Choroid plexus epithelial cell (primary cell): ENCODE measurements around the gene GSS.

Source experiments
- DNase-seq: peaks from one replicate; pipeline ENCODE4 v3.0.0-alpha.2; 2010; ENCODE audit warnings: low read depth
- H3K4me3 ChIP-seq: 2 replicates; pipeline ENCODE4 v1.5.1; 2011; ENCODE audit warnings: low read depth, mild to moderate bottlenecking, control low read depth, low read length, moderate library complexity
- TF ChIP-seq, protein P1 (sequence below): conservative IDR thresholded peaks from 2 replicates; pipeline ENCODE4 v1.5.1; 2011; ENCODE audit warnings: low read depth, mild to moderate bottlenecking, control low read depth, inconsistent platforms, low read length, moderate library complexity

The GSS gene

DNA sequence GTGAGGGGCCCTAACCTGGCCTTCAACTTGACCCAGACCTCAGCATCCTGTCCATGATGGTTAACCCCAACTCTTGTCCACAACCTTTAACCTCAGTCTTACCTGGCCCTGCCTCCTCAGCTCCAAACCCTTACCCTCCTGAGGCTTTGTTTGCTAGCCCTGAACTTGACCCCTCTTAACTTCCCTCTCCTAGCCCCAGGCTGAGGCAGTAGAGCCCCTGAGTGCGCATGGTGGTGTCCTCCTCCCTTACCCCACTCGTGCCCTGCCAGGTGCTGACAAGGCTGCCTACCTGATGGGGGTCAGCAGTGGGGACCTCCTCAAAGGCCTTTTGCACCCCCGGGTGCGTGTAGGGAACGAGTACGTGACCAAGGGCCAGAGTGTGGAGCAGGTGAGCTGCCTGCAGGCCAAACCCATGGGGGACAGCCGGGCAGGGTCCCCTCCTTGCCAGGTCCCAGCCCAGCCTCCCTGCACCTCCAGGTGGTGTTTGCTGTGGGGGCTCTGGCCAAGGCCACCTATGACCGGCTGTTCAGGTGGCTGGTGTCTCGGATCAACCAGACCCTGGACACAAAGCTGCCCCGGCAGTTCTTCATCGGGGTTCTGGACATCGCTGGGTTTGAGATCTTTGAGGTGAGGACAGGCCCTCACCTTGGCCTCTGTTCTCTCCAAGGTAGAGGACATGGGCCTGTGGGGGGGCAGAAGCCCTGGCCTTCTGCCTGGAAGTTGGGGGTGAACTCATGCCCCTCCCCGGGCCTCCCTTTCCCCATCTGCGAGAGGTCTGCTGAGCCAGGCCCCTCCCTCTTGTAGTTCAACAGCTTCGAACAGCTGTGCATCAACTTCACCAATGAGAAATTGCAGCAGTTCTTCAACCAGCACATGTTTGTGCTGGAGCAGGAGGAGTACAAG is 31.9 kb upstream of the GSS start:
- TF ChIP-seq, protein P1, sequence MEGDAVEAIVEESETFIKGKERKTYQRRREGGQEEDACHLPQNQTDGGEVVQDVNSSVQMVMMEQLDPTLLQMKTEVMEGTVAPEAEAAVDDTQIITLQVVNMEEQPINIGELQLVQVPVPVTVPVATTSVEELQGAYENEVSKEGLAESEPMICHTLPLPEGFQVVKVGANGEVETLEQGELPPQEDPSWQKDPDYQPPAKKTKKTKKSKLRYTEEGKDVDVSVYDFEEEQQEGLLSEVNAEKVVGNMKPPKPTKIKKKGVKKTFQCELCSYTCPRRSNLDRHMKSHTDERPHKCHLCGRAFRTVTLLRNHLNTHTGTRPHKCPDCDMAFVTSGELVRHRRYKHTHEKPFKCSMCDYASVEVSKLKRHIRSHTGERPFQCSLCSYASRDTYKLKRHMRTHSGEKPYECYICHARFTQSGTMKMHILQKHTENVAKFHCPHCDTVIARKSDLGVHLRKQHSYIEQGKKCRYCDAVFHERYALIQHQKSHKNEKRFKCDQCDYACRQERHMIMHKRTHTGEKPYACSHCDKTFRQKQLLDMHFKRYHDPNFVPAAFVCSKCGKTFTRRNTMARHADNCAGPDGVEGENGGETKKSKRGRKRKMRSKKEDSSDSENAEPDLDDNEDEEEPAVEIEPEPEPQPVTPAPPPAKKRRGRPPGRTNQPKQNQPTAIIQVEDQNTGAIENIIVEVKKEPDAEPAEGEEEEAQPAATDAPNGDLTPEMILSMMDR = no peak
- H3K4me3 ChIP-seq = no peak overlapping the region
- DNase-seq = no peak

DNA sequence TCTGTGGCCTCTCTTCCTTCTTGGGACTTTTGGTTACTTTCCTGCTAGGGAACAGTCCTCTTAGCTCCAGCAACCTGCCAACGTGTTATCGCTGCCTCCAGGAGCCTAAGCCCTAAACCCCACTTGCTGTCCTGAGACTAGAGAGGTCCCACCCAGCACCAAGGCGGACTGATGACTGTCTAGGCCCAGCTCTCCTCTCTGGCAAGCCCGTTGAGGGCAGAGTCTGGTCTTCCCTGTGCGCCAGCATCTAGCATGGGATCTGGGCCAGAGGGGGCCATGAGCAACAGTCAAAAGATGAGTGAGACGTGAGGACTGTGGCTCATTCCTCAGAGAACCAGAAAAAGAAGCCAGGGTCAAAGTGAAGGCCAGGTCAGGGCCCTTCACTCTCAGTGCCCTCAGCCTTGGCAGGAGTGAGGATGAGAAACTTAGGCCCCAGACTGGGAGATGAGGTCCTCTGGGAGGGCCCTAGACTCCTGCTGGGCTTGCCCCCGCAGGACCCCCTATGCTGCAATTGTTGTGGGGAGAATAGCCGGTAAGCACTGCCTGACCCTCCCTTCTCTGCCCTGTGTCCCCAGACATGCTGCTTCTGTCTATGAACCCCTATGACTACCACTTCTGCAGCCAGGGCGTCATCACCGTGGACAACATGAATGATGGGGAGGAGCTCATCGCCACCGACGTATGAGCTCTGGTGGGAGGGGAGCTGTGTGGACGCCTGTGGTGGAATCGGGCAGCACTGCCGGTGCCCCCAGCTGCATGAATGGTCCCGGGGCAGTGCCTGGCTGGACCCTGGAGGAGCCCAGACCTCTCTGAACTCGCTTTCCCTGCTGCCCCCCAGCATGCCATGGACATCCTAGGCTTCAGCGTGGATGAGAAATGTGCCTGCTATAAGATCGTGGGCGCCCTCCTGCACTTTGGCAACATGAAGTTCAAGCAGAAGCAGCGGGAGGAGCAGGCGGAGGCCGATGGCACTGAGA is 31.0 kb upstream of the GSS start:
- no peak overlapping the region for H3K4me3 ChIP-seq
- TF ChIP-seq, protein P1 = no peak
- no peak for DNase-seq

DNA sequence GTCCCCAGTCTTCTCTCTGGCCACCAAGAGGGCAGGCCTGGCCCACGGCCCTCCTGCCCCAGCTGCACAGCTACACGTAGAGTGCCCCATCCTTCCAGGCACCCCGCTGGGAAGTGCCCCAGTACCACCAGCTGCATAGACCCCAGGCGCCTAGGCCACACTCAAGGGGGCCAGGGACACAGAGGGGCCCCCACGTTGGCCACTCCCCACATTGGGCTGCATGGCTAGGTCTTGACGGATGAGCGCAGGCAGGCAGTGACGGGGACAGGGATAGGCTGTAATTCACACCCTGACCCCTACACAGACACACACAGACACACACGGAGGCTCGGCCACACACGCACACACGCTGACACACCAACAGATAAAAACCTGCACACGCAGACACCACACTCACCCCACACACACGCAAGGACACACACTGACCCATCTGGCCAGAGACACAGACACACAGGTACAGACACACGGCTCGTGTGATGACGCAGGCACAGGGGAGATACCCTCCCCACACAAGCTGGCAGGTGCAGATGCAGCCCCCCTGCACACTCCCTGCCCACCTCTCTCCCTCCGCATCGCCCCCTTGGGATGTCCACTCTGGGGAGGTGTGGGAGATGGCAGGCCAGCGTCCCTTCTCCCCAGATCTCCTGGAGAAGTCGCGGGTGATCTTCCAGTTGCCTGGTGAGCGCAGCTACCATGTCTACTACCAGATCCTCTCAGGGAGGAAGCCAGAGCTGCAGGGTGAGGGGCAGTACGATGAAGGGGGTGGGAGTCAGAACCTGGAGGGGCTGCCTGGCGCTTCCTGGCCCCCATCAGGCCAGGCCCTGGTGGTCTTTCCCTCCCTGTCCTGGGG is 30.1 kb upstream of the GSS start:
- TF ChIP-seq, protein P1 = no peak
- H3K4me3 ChIP-seq = no peak overlapping the region
- no peak for DNase-seq

DNA sequence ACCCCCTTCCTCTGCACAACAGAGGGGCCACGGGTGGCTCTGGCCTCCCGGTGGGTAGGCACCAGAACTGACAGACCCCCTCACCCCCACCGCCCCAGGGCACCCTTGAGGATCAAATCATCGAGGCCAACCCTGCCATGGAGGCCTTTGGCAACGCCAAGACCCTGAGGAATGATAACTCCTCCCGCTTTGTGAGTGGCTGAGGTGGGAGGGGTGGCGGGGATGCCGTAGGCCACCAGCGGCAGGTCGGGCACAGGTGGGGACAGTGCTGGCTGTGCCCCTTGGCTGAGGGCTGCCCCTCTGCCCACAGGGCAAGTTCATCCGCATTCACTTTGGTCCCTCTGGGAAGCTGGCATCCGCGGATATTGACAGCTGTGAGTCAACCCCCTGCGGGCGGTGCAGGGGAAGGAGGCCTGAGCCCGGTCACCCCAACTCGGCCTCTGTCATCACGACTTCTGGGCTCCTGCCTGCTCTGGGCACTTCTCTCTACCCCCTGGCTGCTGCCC is 29.2 kb upstream of the GSS start:
- no peak for DNase-seq
- no peak overlapping the region for H3K4me3 ChIP-seq
- TF ChIP-seq, protein P1 = no peak

DNA sequence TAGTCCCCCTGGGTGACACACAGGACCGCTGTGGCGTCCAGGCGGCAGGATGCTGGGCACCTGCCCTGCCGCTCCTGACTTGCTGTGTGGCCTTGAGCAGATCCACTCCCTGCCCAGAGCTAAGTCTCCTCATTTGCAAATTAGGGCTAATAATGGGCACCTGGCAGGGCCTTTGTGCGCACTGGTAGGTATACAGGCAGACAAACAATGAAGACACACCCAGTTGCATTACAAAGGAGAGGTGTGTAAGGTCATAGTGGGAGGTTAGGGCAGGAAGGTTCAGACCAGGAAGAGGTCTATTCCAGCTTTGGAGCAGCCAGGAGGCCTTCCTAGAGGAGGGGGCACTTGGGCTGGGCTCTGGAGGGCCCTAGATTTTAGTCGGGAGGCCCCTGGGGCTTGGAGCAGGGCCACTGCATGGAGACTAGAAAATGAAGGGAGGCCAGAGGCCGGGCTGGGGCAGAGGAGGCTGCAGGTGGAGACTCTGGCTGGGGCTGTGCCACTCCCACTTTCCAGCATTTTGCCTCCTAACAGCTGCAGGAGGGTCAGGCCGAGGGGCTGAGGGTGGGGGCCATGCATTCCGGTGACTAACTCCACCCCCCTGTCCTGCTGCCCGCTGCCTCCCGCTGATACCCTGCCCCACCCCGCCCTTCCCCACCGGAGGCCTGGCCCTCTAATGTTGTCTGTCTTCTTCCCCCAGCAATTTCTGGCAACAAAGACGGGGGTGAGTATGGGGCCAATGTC is 28.6 kb upstream of the GSS start:
- TF ChIP-seq, protein P1 = no peak
- no peak for DNase-seq
- H3K4me3 ChIP-seq = no peak overlapping the region
